GM12892 (cell line): ENCODE measurements around the gene MSH6.
"Not testable (repeated sequence)": the region's sequence is repeated elsewhere in the genome, so short reads cannot be mapped to it uniquely, and the experiment has no call there.

Source experiments
- POLR2A ChIP-seq: IDR thresholded peaks from 2 replicates; pipeline ENCODE4 v1.6.1; 2011; ENCODE audit warnings: low read depth, low read length, control low read depth
- POLR2AphosphoS5 ChIP-seq: IDR thresholded peaks from 2 replicates; pipeline ENCODE4 v1.6.1; 2011; ENCODE audit warnings: low read depth, low read length, control low read depth
- TAF1 ChIP-seq: IDR thresholded peaks from 2 replicates; pipeline ENCODE4 v1.6.1; 2011; ENCODE audit warnings: low read depth, mild to moderate bottlenecking, control low read depth, low read length, borderline replicate concordance

DNA sequence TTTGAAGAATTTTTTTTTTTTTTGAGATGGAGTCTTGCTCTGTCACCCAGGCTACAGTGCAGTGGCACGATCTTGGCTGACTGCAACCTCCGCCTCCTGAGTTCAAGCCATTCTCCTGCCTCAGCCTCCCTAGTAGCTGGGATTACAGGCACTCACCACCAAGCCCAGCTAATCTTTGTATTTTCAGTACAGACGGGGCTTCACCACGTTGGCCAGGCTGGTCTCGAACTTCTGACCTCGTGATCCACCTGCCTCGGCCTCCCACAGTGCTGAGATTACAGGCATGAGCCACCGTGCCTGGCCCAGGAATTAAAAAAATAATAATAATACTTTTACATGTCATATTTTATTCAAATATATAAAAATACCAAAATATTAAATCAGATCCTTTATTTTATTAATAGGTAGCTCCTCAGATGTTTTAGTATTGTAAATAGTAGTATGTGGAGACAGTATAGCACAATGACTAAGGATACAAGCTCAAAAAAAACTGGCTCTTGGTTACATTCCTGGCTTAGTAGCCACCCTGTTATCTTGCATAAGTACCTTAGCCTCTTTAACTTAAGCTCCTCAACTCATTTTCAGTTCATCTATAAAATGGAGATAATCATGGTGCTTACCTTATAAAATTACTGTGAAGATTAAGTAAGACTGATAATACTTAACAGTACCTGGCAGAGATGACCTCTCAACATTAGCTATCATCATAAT is 70.3 kb downstream of the MSH6 start:
- TF ChIP-seq POLR2A, TAF1, POLR2AphosphoS5: not testable (repeated sequence)
